Measurements from ENCODE around the gene POLR2A.
"Not testable (repeated sequence)": the region's sequence is repeated elsewhere in the genome, so short reads cannot be mapped to it uniquely, and the experiment has no call there.

DNA sequence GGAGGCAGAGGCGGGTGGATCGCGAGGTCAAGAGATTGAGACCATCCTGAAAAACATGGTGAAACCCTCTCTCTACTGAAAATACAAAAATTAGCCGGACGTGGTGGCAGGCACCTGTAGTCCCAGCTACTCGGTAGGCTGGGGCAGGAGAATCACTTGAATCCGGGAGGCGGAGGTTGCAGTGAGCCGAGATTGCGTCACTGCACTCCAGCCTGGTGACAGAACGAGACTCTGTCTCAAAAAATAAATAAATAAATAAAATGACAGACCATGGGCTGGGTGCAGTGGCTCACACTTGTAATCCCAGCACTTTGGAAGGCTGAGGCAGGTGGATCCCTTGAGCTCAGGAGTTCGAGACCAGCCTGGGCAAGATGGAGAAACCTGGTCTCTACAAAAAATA, 14.3 kb upstream of the POLR2A start:
- TF ChIP-seq POLR2A (IDR thresholded peaks at IDR 0.05; ENCODE audit: low read depth, low read length); RAD21 (IDR thresholded peaks at IDR 0.05; ENCODE audit: low read length): not testable (repeated sequence)
- TF ChIP-seq, protein P1, sequence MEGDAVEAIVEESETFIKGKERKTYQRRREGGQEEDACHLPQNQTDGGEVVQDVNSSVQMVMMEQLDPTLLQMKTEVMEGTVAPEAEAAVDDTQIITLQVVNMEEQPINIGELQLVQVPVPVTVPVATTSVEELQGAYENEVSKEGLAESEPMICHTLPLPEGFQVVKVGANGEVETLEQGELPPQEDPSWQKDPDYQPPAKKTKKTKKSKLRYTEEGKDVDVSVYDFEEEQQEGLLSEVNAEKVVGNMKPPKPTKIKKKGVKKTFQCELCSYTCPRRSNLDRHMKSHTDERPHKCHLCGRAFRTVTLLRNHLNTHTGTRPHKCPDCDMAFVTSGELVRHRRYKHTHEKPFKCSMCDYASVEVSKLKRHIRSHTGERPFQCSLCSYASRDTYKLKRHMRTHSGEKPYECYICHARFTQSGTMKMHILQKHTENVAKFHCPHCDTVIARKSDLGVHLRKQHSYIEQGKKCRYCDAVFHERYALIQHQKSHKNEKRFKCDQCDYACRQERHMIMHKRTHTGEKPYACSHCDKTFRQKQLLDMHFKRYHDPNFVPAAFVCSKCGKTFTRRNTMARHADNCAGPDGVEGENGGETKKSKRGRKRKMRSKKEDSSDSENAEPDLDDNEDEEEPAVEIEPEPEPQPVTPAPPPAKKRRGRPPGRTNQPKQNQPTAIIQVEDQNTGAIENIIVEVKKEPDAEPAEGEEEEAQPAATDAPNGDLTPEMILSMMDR (conservative IDR thresholded peaks at IDR 0.05; ENCODE audit: low read depth, low read length): not testable (repeated sequence)
- TF ChIP-seq, protein P2, sequence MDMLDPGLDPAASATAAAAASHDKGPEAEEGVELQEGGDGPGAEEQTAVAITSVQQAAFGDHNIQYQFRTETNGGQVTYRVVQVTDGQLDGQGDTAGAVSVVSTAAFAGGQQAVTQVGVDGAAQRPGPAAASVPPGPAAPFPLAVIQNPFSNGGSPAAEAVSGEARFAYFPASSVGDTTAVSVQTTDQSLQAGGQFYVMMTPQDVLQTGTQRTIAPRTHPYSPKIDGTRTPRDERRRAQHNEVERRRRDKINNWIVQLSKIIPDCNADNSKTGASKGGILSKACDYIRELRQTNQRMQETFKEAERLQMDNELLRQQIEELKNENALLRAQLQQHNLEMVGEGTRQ (IDR thresholded peaks at IDR 0.05; ENCODE audit: low read depth, low read length): not testable (repeated sequence)
